ENCODE results near the gene FLAD1.

FLAD1 gene

GRCh38 chr1:155001425-155001674 is 18.2 kb downstream of the FLAD1 start:
- DNase-seq = no peak
- Histone ChIP-seq H3K36me3 (peaks cover 8% of the 10 kb centered on the region), H3K27ac (peak overlapping the region; percentile 99)

GRCh38 chr1:155001675-155002463 is 18.7 kb downstream of the FLAD1 start:
- Histone ChIP-seq H3K36me3 (peaks cover 11% of the 10 kb centered on the region), H3K27ac (peak overlapping the region; percentile 99), H3K4me3 (ENCODE audit: low read depth, low read length) (peak overlapping the region; percentile 64), H3K9me3 (ENCODE audit: severe bottlenecking) (no peaks in the 10 kb centered on the region), H3K27me3 (ENCODE audit: insufficient read depth, low read depth, severe bottlenecking) (no peaks in the 10 kb centered on the region)
- TF ChIP-seq, protein P1, sequence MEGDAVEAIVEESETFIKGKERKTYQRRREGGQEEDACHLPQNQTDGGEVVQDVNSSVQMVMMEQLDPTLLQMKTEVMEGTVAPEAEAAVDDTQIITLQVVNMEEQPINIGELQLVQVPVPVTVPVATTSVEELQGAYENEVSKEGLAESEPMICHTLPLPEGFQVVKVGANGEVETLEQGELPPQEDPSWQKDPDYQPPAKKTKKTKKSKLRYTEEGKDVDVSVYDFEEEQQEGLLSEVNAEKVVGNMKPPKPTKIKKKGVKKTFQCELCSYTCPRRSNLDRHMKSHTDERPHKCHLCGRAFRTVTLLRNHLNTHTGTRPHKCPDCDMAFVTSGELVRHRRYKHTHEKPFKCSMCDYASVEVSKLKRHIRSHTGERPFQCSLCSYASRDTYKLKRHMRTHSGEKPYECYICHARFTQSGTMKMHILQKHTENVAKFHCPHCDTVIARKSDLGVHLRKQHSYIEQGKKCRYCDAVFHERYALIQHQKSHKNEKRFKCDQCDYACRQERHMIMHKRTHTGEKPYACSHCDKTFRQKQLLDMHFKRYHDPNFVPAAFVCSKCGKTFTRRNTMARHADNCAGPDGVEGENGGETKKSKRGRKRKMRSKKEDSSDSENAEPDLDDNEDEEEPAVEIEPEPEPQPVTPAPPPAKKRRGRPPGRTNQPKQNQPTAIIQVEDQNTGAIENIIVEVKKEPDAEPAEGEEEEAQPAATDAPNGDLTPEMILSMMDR (IDR thresholded peaks at IDR 0.05; ENCODE audit: low read depth, low read length) = peak; percentile 86
- DNase-seq = peak; percentile 100

More at GRCh38 chr1:155001425-155001674, 18.2 kb downstream of the FLAD1 start:
- Histone ChIP-seq H3K4me3 (ENCODE audit: low read depth, low read length) (peak overlapping the region; percentile 64), H3K9me3 (ENCODE audit: severe bottlenecking) (no peaks in the 10 kb centered on the region), H3K27me3 (ENCODE audit: insufficient read depth, low read depth, severe bottlenecking) (no peaks in the 10 kb centered on the region)
- TF ChIP-seq, protein P1 (IDR thresholded peaks at IDR 0.05; ENCODE audit: low read depth, low read length) = no peak

DNA sequence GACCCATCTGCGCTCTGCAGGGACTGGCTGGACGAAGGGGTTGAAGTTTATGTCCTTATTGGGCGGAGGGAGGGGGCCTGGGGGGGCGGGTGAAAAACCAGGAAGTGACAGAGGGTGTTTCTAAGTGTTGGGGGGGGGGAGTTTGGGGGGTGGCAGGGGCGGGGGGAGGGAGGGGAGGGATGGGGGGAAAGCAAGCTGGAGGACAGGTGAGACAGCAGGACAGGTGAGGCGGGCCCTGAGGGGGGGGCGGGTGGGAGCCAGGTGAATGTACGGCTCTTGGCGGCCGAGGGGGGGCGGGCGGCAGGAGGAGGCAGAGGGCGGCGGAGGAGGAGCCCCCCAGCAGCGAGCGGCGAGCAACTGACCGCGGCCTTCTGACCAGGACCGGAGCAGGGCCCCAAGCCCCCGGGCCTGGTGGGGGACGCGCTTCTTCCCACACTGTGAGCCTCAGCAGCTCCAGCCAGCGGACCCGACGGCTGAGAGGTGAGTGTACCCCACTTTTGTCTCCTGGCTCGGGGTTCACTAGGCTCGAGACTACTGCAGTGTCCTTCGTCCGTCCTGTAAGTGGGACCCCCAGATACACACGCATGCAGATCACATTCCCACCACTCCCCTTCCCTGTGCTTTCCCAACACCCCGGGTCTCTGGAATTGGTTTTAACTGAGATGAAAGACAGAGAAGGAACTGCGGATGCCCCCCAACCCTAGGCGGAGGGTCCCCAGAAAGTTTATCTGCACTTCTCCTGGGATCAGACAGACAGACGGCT is 19.5 kb downstream of the FLAD1 start, which contains the start of gene ZBTB7B:
Gene ZBTB7B (plus strand): TSS at position 339 of the 763 bp plus-strand sequence. CDS start 11,859 bp downstream, outside the sequence.
- Histone ChIP-seq H3K4me3 (ENCODE audit: low read depth, low read length) (peak within 1 kb of the TSS; percentile 73), H3K36me3 (peaks cover 17% of the 10 kb centered on the region), H3K27ac (peak within 1 kb of the TSS; percentile 99), H3K9me3 (ENCODE audit: severe bottlenecking) (no peaks in the 10 kb centered on the region), H3K27me3 (ENCODE audit: insufficient read depth, low read depth, severe bottlenecking) (no peaks in the 10 kb centered on the region)
- DNase-seq = no peak
- TF ChIP-seq, protein P1 (IDR thresholded peaks at IDR 0.05; ENCODE audit: low read depth, low read length) = no peak

GRCh38 chr1:155003227-155003765 is 20.2 kb downstream of the FLAD1 start:
- DNase-seq = peak; percentile 77
- Histone ChIP-seq H3K27ac (peak overlapping the region; percentile 75), H3K27me3 (ENCODE audit: insufficient read depth, low read depth, severe bottlenecking) (no peaks in the 10 kb centered on the region), H3K4me3 (ENCODE audit: low read depth, low read length) (peak overlapping the region; percentile 73), H3K36me3 (peaks cover 17% of the 10 kb centered on the region), H3K9me3 (ENCODE audit: severe bottlenecking) (no peaks in the 10 kb centered on the region)
- TF ChIP-seq, protein P1 (IDR thresholded peaks at IDR 0.05; ENCODE audit: low read depth, low read length) = no peak

- peaks cover 17% of the 10 kb centered on the region for H3K36me3 ChIP-seq
- peak overlapping the region; percentile 73 for H3K4me3 ChIP-seq (ENCODE audit: low read depth, low read length)
- H3K27me3 ChIP-seq (ENCODE audit: insufficient read depth, low read depth, severe bottlenecking) = no peaks in the 10 kb centered on the region
- DNase-seq = peak; percentile 92
- no peaks in the 10 kb centered on the region for H3K9me3 ChIP-seq (ENCODE audit: severe bottlenecking)
- TF ChIP-seq, protein P1 (IDR thresholded peaks at IDR 0.05; ENCODE audit: low read depth, low read length) = no peak
- peak overlapping the region; percentile 75 for H3K27ac ChIP-seq
Measured at GRCh38 chr1:155003766-155004351, 20.7 kb downstream of the FLAD1 start.
